ENCODE measurements around the gene IL1RL1.

Gene IL1RL1

DNA sequence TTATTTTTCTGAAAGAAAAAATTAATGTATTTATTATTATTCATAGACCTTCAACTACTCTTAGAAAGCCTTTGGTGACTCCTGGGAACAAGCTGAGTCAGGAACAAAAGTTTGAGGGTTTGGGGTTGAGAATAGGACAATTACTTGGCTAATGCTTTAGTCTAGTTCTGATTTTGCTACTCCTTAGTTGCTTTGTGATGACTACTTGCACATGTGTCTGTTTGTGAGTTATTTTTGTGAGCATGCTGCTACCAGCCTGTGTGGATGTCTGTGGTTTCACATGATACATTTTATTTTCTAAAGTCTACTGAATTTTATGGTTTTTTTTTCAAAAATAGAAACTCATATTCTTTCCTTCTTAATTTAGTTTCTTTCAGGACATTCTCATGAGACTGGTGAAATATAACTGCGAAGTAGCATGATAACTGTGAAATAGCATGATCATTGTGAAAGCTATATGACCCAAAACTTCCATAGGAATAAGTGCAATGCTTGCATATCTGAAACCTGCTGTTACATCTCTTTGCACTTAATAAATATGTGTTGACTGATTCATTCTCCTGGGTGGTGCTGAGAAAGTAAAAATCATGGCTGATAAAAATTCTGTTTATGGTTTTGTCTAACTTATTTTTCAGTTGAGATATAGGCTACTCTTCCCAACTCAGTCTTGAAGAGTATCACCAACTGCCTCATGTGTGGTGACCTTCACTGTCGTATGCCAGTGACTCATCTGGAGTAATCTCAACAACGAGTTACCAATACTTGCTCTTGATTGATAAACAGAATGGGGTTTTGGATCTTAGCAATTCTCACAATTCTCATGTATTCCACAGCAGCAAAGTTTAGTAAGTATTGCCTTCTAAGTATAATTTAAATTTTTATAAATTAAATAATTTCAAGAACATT is 26.4 kb downstream of the IL1RL1 start:
- H3K4me2 ChIP-seq (ENCODE audit: insufficient read depth, low read length, poor library complexity, severe bottlenecking), result no peak overlapping the region
- H3K27ac ChIP-seq (replicated peaks; ENCODE audit: low read length), result no peak overlapping the region
- no peak overlapping the region for H3K23ac ChIP-seq (ENCODE audit: low read depth, low read length, poor library complexity)
- no peak overlapping the region for H4K91ac ChIP-seq (ENCODE audit: low read depth, low read length, poor library complexity)
- no peak overlapping the region for H3K4ac ChIP-seq (ENCODE audit: low read length)
- H3K79me1 ChIP-seq (ENCODE audit: low read depth, low read length), result no peaks in the 10 kb centered on the region
- no peaks in the 10 kb centered on the region for H3K27me3 ChIP-seq (ENCODE audit: control insufficient read depth in 3 of 3, insufficient read depth in 3 of 3, low read depth in 1 of 3, low read length in 3 of 3)
- no peak overlapping the region for H2BK5ac ChIP-seq (ENCODE audit: low read length)
- H2AFZ ChIP-seq (ENCODE audit: low read length), result no peak overlapping the region
- H2BK12ac ChIP-seq (ENCODE audit: low read length), result no peak overlapping the region
- H3K36me3 ChIP-seq (replicated peaks in 1 of 2; ENCODE audit: control insufficient read depth in 2 of 2, insufficient read depth in 2 of 2, low read length in 2 of 2), result no peaks in the 10 kb centered on the region
- H3K14ac ChIP-seq (ENCODE audit: low read length), result no peak overlapping the region
- no peaks in the 10 kb centered on the region for H3K9me3 ChIP-seq (replicated peaks in 1 of 2; ENCODE audit: control insufficient read depth in 2 of 2, insufficient read depth in 1 of 2, low read depth in 1 of 2, low read length in 2 of 2)
- no peak overlapping the region for H2AK5ac ChIP-seq (ENCODE audit: low read depth, low read length)
- H4K8ac ChIP-seq (ENCODE audit: low read depth, low read length), result no peak overlapping the region
- H3K9ac ChIP-seq (ENCODE audit: low read depth, low read length, poor library complexity), result no peak overlapping the region
- no peaks in the 10 kb centered on the region for H3K4me1 ChIP-seq (ENCODE audit: control insufficient read depth in 2 of 2, insufficient read depth in 1 of 2, low read depth in 1 of 2, low read length in 2 of 2)
- H3K4me3 ChIP-seq (ENCODE audit: low read length in 2 of 2), result no peak overlapping the region
- H2BK120ac ChIP-seq (ENCODE audit: low read depth, low read length), result no peak overlapping the region
- no peak overlapping the region for H3K18ac ChIP-seq (ENCODE audit: low read length)
- no peak for DNase-seq (ENCODE audit: low spot score)
- no CpG with 5 or more reads among the region's 3 CpGs for whole genome bisulfite sequencing, 2 donors (ENCODE audit: extremely low coverage in 2 of 2, insufficient read length in 2 of 2, insufficient replicate concordance in 1 of 2)
- no peak overlapping the region for H2BK15ac ChIP-seq (ENCODE audit: low read length)

DNA sequence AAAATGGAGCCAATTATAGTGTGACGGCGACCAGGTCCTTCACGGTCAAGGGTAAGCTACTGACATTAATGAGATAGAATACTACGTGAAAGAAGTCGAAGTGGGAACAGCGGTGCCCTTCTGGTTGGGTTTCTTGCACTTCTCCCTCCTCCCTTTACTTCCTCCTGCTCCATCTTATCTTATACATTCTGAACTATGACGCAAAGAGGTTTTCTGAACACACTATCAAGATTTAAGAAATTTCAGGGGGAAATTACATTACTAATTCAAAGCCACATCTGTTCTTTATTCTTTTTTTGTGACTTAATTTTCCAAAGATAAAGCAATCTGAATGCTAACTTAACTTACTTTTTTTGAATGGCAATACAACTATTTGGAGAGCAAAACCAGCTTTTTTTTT is 29.4 kb downstream of the IL1RL1 start:
- no peak for DNase-seq (ENCODE audit: low spot score)
- no peaks in the 10 kb centered on the region for H3K27me3 ChIP-seq (ENCODE audit: control insufficient read depth in 3 of 3, insufficient read depth in 3 of 3, low read depth in 1 of 3, low read length in 3 of 3)
- no peak overlapping the region for H3K23ac ChIP-seq (ENCODE audit: low read depth, low read length, poor library complexity)
- no peak overlapping the region for H4K91ac ChIP-seq (ENCODE audit: low read depth, low read length, poor library complexity)
- no peak overlapping the region for H3K18ac ChIP-seq (ENCODE audit: low read length)
- no peak overlapping the region for H2AK5ac ChIP-seq (ENCODE audit: low read depth, low read length)
- H3K9me3 ChIP-seq (replicated peaks in 1 of 2; ENCODE audit: control insufficient read depth in 2 of 2, insufficient read depth in 1 of 2, low read depth in 1 of 2, low read length in 2 of 2), result no peaks in the 10 kb centered on the region
- no peak overlapping the region for H3K14ac ChIP-seq (ENCODE audit: low read length)
- H2BK15ac ChIP-seq (ENCODE audit: low read length), result no peak overlapping the region
- no peak overlapping the region for H2AFZ ChIP-seq (ENCODE audit: low read length)
- no peak overlapping the region for H3K4me2 ChIP-seq (ENCODE audit: insufficient read depth, low read length, poor library complexity, severe bottlenecking)
- H3K36me3 ChIP-seq (replicated peaks in 1 of 2; ENCODE audit: control insufficient read depth in 2 of 2, insufficient read depth in 2 of 2, low read length in 2 of 2), result no peaks in the 10 kb centered on the region
- no peak overlapping the region for H2BK12ac ChIP-seq (ENCODE audit: low read length)
- no peak overlapping the region for H2BK5ac ChIP-seq (ENCODE audit: low read length)
- H3K27ac ChIP-seq (replicated peaks; ENCODE audit: low read length), result no peak overlapping the region
- H3K79me1 ChIP-seq (ENCODE audit: low read depth, low read length), result no peaks in the 10 kb centered on the region
- no CpG with 5 or more reads among the region's 7 CpGs for WGBS, 2 donors (ENCODE audit: extremely low coverage in 2 of 2, insufficient read length in 2 of 2, insufficient replicate concordance in 1 of 2)
- no peaks in the 10 kb centered on the region for H3K4me1 ChIP-seq (ENCODE audit: control insufficient read depth in 2 of 2, insufficient read depth in 1 of 2, low read depth in 1 of 2, low read length in 2 of 2)
- no peak overlapping the region for H3K4me3 ChIP-seq (ENCODE audit: low read length in 2 of 2)
- no peak overlapping the region for H4K8ac ChIP-seq (ENCODE audit: low read depth, low read length)
- H2BK120ac ChIP-seq (ENCODE audit: low read depth, low read length), result no peak overlapping the region
- no peak overlapping the region for H3K4ac ChIP-seq (ENCODE audit: low read length)
- no peak overlapping the region for H3K9ac ChIP-seq (ENCODE audit: low read depth, low read length, poor library complexity)

- no CpG with 5 or more reads among the region's 3 CpGs for WGBS, 2 donors (ENCODE audit: extremely low coverage in 2 of 2, insufficient read length in 2 of 2, insufficient replicate concordance in 1 of 2)
- no peaks in the 10 kb centered on the region for H3K9me3 ChIP-seq (replicated peaks in 1 of 2; ENCODE audit: control insufficient read depth in 2 of 2, insufficient read depth in 1 of 2, low read depth in 1 of 2, low read length in 2 of 2)
- no peak overlapping the region for H3K9ac ChIP-seq (ENCODE audit: low read depth, low read length, poor library complexity)
- no peaks in the 10 kb centered on the region for H3K36me3 ChIP-seq (replicated peaks in 1 of 2; ENCODE audit: control insufficient read depth in 2 of 2, insufficient read depth in 2 of 2, low read length in 2 of 2)
- no peak overlapping the region for H2AFZ ChIP-seq (ENCODE audit: low read length)
- H3K14ac ChIP-seq (ENCODE audit: low read length), result no peak overlapping the region
- no peak overlapping the region for H3K4me3 ChIP-seq (ENCODE audit: low read length in 2 of 2)
- H2AK5ac ChIP-seq (ENCODE audit: low read depth, low read length), result no peak overlapping the region
- H3K4me2 ChIP-seq (ENCODE audit: insufficient read depth, low read length, poor library complexity, severe bottlenecking), result no peak overlapping the region
- H3K18ac ChIP-seq (ENCODE audit: low read length), result no peak overlapping the region
- no peak overlapping the region for H4K91ac ChIP-seq (ENCODE audit: low read depth, low read length, poor library complexity)
- no peak overlapping the region for H2BK120ac ChIP-seq (ENCODE audit: low read depth, low read length)
- H2BK15ac ChIP-seq (ENCODE audit: low read length), result no peak overlapping the region
- H3K79me1 ChIP-seq (ENCODE audit: low read depth, low read length), result no peaks in the 10 kb centered on the region
- DNase-seq (ENCODE audit: low spot score), result no peak
- no peaks in the 10 kb centered on the region for H3K4me1 ChIP-seq (ENCODE audit: control insufficient read depth in 2 of 2, insufficient read depth in 1 of 2, low read depth in 1 of 2, low read length in 2 of 2)
- no peak overlapping the region for H2BK12ac ChIP-seq (ENCODE audit: low read length)
- no peak overlapping the region for H3K27ac ChIP-seq (replicated peaks; ENCODE audit: low read length)
- H3K4ac ChIP-seq (ENCODE audit: low read length), result no peak overlapping the region
- H3K23ac ChIP-seq (ENCODE audit: low read depth, low read length, poor library complexity), result no peak overlapping the region
- no peak overlapping the region for H4K8ac ChIP-seq (ENCODE audit: low read depth, low read length)
- H2BK5ac ChIP-seq (ENCODE audit: low read length), result no peak overlapping the region
- H3K27me3 ChIP-seq (ENCODE audit: control insufficient read depth in 3 of 3, insufficient read depth in 3 of 3, low read depth in 1 of 3, low read length in 3 of 3), result no peaks in the 10 kb centered on the region
Observed at GRCh38 chr2:102342888-102343287, 31.5 kb downstream of the IL1RL1 start.

GRCh38 chr2:102344397-102344796 is 33.0 kb downstream of the IL1RL1 start:
- no peaks in the 10 kb centered on the region for H3K9me3 ChIP-seq (replicated peaks in 1 of 2; ENCODE audit: control insufficient read depth in 2 of 2, insufficient read depth in 1 of 2, low read depth in 1 of 2, low read length in 2 of 2)
- H2AFZ ChIP-seq (ENCODE audit: low read length), result no peak overlapping the region
- no peak for DNase-seq (ENCODE audit: low spot score)
- H2AK5ac ChIP-seq (ENCODE audit: low read depth, low read length), result no peak overlapping the region
- H3K18ac ChIP-seq (ENCODE audit: low read length), result no peak overlapping the region
- H3K4me1 ChIP-seq (ENCODE audit: control insufficient read depth in 2 of 2, insufficient read depth in 1 of 2, low read depth in 1 of 2, low read length in 2 of 2), result no peaks in the 10 kb centered on the region
- WGBS, 2 donors (ENCODE audit: extremely low coverage in 2 of 2, insufficient read length in 2 of 2, insufficient replicate concordance in 1 of 2), result no CpG with 5 or more reads among the region's 3 CpGs
- H3K9ac ChIP-seq (ENCODE audit: low read depth, low read length, poor library complexity), result no peak overlapping the region
- H2BK5ac ChIP-seq (ENCODE audit: low read length), result no peak overlapping the region
- H3K79me1 ChIP-seq (ENCODE audit: low read depth, low read length), result no peaks in the 10 kb centered on the region
- H3K23ac ChIP-seq (ENCODE audit: low read depth, low read length, poor library complexity), result no peak overlapping the region
- no peak overlapping the region for H4K8ac ChIP-seq (ENCODE audit: low read depth, low read length)
- no peak overlapping the region for H3K4me3 ChIP-seq (ENCODE audit: low read length in 2 of 2)
- no peak overlapping the region for H3K27ac ChIP-seq (replicated peaks; ENCODE audit: low read length)
- H3K4ac ChIP-seq (ENCODE audit: low read length), result no peak overlapping the region
- no peak overlapping the region for H3K14ac ChIP-seq (ENCODE audit: low read length)
- no peak overlapping the region for H3K4me2 ChIP-seq (ENCODE audit: insufficient read depth, low read length, poor library complexity, severe bottlenecking)
- no peaks in the 10 kb centered on the region for H3K36me3 ChIP-seq (replicated peaks in 1 of 2; ENCODE audit: control insufficient read depth in 2 of 2, insufficient read depth in 2 of 2, low read length in 2 of 2)
- H2BK15ac ChIP-seq (ENCODE audit: low read length), result no peak overlapping the region
- no peaks in the 10 kb centered on the region for H3K27me3 ChIP-seq (ENCODE audit: control insufficient read depth in 3 of 3, insufficient read depth in 3 of 3, low read depth in 1 of 3, low read length in 3 of 3)
- H2BK120ac ChIP-seq (ENCODE audit: low read depth, low read length), result no peak overlapping the region
- H4K91ac ChIP-seq (ENCODE audit: low read depth, low read length, poor library complexity), result no peak overlapping the region
- no peak overlapping the region for H2BK12ac ChIP-seq (ENCODE audit: low read length)

Measured in neuronal stem cell (in vitro differentiated cells).